Gastrocnemius medialis (tissue), 4 donors: ENCODE data around the gene SH3BP5.

Experiments
- POLR2A ChIP-seq, 2 donors: fragments of 450-650 bp; IDR thresholded peaks; one replicate each; pipeline ENCODE4 v1.6.1; 2017; ENCODE audit warnings: antibody characterized with exemption in 2 of 2, mild to moderate bottlenecking in 2 of 2, moderate library complexity in 2 of 2
- TF ChIP-seq, protein P1 (sequence below), 5 experiments: fragments of 450-650 bp in 3 of 5; fragments of 200-600 bp in 2 of 5; sonication (generic) in 2 of 5; IDR thresholded peaks in 4 of 5; conservative IDR thresholded peaks in 1 of 5; 1 replicate in 4 of 5; 2 replicates in 1 of 5; pipeline ENCODE4 v1.5.1; 2016 to 2019; ENCODE audit warnings: antibody characterized with exemption in 5 of 5, mild to moderate bottlenecking in 3 of 5, moderate library complexity in 3 of 5

DNA sequence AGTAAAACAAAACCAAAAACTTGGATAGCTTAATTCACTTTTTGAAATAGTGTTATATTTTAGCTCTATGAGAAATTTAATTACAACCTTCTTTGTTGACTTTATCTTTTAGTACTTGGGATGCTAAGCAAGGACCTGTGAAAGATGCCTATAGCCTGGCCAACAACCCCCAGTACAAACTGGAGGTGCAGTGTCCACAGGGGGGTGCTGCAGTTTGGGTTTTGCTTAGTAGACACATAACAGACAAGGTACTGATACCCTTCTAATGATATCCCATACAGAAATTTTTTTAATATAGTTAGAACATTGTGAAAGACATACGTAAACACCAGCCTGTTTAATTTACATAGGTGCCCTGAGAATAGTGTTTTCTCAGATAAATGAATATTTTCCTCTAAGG is 91.0 kb downstream of the SH3BP5 start:
- TF ChIP-seq, protein P1, sequence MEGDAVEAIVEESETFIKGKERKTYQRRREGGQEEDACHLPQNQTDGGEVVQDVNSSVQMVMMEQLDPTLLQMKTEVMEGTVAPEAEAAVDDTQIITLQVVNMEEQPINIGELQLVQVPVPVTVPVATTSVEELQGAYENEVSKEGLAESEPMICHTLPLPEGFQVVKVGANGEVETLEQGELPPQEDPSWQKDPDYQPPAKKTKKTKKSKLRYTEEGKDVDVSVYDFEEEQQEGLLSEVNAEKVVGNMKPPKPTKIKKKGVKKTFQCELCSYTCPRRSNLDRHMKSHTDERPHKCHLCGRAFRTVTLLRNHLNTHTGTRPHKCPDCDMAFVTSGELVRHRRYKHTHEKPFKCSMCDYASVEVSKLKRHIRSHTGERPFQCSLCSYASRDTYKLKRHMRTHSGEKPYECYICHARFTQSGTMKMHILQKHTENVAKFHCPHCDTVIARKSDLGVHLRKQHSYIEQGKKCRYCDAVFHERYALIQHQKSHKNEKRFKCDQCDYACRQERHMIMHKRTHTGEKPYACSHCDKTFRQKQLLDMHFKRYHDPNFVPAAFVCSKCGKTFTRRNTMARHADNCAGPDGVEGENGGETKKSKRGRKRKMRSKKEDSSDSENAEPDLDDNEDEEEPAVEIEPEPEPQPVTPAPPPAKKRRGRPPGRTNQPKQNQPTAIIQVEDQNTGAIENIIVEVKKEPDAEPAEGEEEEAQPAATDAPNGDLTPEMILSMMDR (IDR thresholded peaks at IDR 0.05 in 4 of 5, conservative IDR thresholded peaks at IDR 0.05 in 1 of 5): peak in 2 of 5 experiments; percentile 23
- TF ChIP-seq POLR2A (IDR thresholded peaks at IDR 0.05): no peak
